Fibroblast of skin of right biceps (primary cell): ENCODE results near the gene CACHD1.

Experiments
- DNase-seq: peaks from one replicate; pipeline ENCODE4 v3.0.0-alpha.2; 2013

CACHD1 gene

DNA sequence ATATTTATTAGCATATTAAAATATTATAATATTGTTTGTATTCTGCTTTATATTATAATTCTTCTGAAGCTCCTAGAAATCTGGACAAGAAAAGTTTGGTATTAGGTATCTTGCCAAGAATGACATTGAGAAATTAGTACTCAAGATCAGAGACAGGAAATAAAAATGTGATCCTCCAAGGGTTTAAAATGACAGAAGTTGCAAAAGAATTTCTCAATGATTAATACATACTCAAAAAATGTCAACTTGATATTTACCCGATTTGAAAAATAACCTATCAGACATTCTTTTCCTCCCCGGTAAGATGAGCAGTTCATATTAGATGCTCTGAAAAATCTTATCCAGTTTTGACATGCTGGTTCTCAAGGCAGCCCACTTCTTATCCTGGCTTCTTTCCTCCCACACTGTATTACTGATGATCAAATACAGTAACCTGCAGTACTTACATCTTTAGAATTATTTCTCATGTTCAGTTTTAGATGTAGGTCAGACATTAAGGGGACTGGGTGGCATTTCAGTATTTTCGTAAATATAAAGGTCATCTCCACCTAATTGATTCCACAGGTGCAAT, 55.3 kb downstream of the CACHD1 start:
- DNase-seq = no peak

DNA sequence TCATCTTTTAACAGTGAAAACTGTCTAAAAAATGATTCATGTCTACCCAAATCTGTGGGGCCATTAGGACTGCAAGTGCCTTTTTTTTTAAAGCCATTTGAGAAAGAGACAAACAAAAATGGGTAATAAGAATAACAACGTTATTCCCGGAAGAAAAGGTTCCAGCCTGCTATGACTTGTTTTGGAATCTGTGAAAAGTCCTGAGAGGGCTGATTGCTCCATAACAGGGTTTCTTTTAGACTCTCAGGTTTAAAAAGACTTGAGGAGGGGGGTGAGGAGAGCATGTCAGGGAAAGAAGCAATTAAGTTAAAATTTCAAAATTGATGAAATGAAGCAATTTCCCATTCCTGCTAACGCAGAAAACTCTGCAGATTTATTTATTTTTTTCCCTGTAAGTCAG, 56.4 kb downstream of the CACHD1 start:
- DNase-seq = no peak

DNA sequence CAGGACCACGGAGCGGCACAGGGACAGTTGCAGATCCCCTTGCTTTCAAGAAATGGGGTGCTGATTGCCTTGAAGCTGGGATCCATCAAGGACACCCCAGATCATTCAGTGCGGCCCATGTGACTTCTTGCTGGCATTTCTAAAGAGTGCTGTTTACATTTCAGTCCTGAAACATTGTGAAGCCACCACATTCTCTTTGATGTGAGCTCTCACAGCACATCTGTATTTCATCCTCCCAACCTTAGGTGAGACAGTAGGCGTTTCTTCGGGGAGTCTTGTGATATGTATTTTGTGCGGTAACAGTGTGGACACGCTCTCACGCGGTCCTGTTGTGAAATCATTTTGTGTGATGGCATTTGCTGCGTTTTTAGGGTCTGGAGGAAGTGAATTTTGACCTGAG, 57.2 kb downstream of the CACHD1 start:
- no peak for DNase-seq

DNA sequence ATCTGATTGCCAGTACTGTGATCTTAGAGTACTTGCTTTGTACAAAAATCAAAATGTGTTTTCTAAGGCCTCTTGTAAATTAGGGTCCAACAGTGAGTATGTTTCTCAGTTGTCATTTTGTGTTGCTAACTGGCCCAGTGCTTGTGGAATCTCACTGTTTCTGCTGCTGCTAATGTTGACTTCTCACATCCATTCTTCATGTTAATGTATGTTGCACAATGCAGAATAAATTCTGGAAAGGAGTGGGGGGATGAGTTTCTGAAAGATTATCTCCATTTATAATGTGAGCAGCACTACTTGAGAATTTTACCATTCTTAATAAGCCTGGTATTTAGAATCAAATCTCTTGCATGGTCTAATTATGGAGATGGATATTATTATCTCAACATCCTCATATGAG, 57.9 kb downstream of the CACHD1 start:
- DNase-seq = no peak

DNA sequence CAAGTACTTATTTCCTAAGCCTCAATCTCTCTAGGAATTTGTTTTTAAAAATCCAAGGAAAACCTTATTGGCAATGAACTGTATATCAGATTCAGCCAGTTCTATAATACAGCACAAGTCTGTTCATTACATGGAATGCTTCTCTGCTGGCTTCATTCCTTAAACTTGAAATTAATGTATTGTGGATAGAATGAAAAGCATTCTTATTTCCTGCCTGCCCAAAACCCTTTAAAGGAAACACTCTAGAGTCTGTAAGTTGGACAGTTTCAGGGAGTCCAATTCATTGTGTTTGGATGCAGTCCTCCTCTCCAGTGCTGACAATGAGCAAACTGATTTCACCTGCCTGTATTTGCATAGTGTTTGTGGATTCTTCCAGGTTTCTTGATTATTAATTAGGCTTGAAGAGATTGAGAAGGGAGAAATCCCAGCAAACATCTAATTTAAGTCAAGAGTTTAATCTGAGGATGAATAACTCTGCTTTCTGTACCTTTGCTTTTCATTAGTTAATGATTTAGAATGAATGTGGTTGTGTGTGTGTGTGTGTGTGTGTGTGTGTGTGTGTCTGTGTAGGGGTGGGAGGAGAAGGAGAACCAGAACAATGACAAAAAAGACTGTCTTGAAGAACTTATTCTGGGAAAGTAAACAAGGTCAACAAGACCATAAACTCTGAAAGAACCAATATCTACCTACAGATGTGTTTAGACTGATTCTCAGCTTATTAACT, 61.2 kb downstream of the CACHD1 start:
- no peak for DNase-seq

DNA sequence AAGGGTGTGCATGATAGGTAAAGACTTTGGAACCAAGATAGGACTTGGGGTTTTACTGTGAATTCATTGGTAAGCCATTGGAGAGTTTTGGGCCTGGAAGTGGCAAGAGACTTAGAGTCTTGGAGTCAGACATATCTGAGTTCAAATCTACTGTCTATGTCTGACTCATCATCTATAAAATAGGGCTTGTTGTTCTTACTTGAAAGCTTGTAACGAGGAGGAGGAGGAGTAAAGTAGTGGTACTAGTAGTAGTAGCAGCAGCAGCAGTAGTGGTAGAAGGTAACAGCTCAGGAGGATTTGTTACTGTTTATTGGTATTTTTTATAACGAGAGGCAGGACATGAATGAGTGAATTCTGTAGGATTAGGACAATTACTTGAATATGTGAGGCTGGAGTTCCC, 62.7 kb downstream of the CACHD1 start:
- no peak for DNase-seq

DNA sequence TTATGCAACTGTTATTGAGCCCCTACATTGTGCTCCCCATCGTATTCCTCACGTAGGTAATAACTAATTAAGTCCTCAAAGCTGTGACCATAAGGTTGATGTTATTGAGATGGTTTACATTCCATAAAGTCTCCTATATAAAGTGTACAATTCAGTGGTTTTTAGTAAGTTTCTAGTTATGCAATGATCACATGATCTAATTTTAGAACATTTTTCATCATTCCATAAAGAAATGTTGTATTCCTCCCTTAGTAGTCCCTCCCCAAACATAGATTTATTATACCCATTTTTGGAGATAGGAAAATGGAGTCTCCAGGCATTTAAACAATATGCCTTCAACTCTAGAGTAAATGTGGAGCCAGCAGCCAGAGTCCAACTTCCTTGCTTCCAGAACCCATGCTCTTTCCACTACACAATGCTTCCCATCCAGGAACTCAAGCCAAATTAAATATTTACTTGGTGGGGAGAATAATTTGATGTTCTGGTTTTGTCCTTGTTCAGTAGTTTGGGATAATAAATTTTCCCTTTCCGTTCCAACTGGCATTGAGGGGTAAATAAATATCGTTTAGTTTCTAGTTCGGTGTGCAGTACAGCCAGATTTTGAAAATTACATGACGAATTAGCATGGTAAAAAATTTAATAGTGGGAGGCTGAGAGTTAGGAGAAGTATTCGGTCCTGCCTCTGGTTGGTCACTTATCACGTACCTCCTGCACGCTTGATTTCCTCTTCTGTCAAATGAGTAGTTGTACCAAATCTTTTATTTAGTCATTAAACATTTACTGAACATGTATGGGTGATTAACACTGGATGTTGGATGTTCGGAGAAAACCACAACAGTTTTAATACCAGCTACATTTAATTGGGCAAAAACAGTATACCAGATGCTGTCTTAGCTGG, 66.3 kb downstream of the CACHD1 start:
- DNase-seq = peak; percentile 65

DNA sequence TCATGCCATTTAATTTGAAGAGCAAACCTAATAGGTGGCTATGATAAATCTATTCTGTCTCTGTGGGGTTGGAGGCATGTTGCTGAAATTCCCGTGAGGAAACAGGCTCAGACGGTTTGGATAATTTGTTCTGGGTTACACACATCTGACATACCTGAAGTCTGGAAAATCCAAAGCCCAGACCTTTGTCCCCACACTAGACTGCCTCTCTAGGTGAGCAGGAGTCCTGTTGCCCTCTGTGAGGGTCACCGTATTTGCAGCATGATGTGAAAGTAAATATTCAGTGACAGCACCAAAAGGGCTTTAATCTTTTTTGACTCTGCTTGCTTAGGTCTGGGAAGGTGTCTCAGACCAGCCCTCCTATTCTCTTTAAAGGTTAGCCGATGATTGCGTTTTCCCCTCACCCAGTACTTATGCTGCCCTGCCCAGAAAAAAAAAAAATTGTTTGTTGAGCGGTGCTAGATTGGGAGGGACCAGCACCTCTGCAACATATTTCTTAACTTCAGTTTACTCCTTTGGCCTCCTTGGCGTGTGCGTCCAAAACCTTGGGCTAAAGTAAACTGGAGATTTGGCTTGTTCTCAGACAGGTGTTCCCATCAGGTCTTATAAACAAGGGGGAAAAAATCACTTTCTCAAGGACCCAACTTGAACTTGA, 67.0 kb downstream of the CACHD1 start:
- no peak for DNase-seq

DNA sequence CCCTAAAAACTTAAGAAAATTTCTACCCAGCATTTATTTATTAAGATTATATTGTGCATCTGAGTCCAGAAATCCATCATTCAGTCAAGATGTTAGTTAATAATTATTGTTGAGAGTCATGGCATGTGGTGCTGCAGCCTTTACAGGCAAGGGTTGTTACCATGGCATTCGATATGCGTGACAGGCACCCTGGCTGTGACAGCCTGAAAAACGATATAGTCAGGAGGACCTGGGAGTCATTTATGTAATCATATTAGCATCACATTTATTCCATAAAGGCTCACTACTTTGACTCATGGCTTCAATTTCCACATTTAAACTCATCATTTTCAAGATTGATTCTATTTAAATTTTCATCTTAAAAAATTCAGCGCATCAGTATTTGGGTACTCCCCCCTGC, 68.0 kb downstream of the CACHD1 start:
- no peak for DNase-seq

DNA sequence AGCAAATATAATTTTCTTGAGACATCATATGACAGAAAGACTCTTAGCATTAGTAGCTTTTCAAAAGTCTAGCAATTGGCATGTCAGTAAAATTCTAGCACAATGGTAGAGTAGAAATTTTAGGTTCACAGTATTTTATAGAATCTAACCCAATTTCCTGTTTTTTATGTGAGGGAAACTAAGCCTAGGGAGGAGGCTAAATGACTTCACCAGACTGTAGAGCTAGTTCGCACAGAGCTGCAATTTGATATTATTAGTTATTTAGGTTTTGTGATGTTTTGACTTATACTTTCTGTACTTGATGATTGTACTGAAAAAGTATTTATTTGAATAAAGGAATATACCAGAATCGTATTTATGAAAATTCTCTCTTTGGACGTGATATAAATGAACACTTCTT, 68.5 kb downstream of the CACHD1 start:
- DNase-seq = no peak

DNA sequence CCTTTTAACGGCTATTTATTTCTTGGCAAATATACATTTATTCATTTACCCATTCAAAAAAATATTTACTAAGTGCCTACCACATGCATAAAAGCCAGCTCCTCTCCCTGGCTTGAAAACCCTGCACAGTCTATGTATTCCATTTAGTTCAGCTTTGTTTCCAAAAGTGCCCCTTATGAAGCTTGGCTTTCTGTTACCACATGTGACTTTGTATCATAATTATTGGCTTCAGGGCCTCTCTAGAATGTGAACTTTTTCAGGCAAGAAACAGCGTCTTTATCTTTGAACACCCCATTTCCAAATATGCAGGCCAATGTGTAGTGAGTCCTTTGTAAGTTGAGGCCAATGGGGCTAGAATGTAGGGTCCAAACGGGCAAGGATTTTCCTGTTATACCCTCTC, 69.4 kb downstream of the CACHD1 start:
- DNase-seq = no peak

DNA sequence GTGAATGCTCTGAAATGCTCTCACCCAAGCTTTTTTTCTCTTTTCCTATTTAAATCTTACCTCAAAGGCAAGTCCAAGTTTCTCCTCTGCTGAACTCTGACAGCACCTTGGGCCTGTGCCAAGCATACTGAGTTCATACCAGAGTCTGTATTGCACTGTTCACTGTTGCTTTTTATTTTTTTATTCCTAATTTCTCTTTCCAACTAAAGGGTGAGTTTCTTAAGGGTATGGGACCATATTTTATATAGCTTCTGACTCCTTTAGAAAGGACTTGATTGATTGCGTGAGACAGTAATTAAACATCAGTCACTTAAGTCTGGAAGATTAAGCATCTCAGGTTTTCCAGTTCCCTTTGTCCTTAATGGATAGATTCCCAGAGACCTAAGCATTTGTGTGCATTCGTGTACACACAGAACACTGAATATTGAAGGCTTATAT, 69.9 kb downstream of the CACHD1 start:
- DNase-seq = peak; percentile 73

DNA sequence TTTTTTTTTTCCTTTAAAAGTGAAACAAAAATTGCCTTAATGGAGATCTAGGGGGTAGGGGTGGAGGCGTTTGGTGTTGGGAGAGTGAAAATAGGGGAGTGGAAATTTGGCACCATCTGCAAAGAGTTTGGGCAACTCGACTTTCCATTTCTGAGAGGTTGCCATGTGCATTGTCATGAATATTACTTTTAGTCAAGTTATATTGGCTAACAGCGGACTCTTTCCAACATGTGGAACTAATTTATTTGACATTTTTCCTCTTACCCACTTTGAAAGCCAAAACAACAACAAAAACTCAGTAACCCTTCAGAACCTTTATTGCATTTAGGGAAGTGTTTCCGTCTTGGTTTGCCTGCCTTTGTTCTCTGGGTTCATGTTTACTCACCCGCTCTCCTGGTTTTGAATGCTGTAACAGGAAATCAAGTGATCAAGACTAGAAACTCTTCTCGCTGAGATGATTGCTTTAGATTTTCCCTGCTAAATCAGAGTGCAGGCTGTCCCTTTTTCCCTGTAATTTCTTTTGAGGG, 70.4 kb downstream of the CACHD1 start:
- peak; percentile 56 for DNase-seq

DNA sequence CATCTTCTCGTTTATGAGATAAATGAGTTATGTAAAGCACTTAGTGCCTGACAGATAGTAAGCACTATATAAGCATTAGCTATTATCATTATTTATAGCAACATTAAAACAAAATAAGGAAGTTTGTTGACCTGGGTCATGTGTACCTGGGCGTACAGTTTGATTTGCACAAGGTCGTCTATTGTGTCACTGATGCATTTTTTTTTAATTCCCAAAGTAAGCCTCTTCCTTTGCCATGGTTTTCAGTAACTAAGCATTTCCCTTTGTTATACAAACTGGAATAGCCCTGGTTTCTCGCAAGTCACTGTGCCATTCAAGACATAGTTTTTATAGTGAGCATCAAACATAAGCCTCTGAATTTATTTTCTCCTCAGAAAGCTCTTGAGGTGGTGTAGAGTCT, 72.2 kb downstream of the CACHD1 start:
- no peak for DNase-seq

DNA sequence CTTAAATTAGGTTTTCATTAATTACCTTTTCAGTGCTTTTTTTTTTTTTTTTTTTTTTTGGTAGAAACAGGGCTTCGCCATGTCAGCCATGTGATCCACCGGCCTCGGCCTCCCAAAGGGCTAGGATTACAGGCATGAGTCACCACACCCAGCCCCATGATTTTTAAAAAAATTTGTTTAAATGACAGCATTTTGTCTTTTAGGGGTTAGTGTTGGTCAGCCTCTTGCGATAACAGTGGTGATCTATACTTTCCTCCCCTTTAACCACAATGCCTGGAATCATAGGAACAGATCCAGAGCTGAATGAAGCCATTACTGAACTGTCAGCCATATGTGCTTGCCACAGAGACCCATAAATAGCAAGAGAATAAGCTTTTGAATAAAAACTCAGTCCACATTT, 73.9 kb downstream of the CACHD1 start:
- peak; percentile 53 for DNase-seq

DNA sequence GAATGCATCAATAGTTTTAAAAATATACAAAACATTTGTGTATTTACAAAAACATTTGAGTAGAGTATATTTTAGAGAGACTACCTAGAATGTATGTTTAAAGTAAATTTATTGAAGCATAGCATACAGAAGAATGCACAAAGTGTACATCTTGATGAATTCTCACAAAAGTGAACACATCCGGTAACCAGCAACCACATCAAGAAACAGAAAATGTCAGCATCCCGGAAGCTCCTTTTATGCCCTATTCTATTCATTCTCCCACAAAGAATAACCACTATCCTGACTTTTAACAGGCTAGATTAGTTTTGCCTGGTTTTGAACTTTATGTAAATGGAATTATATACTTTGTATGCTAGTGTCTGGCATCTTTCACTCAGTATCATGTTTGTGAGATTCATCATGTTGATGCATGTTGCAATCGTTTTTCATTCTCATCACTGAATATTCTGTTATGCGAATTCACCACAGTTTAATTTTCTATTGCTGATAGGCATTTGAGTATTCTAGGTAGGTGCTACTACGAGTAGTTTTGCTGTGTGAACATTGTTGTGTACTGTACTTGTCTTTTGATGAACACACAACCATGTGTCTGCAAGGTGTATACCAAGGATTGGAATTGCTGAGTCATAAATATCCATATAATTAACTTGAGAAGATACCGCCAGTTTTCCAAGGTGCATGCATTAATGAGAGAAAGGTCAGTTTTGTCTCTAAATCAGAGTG, 75.4 kb downstream of the CACHD1 start:
- DNase-seq = no peak

DNA sequence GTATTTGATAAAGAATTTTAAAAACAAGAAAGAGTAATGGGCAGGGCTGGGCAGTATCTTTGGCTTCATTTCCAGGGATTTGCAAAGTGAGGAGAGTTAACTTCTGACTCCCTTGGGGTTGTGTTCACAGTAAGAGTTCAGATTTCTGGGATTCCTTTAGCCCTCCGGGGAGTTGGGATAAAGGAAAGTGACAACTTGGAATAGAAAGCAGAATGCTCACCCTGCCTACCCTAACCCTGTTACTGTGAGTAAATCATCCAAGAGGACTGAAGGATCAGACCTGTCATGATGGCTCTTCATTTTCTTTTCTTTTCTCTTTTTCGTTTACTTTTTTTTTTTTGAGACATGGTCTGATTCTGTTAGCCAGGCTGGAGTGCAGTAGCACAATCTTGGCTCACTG, 76.1 kb downstream of the CACHD1 start:
- DNase-seq = no peak

DNA sequence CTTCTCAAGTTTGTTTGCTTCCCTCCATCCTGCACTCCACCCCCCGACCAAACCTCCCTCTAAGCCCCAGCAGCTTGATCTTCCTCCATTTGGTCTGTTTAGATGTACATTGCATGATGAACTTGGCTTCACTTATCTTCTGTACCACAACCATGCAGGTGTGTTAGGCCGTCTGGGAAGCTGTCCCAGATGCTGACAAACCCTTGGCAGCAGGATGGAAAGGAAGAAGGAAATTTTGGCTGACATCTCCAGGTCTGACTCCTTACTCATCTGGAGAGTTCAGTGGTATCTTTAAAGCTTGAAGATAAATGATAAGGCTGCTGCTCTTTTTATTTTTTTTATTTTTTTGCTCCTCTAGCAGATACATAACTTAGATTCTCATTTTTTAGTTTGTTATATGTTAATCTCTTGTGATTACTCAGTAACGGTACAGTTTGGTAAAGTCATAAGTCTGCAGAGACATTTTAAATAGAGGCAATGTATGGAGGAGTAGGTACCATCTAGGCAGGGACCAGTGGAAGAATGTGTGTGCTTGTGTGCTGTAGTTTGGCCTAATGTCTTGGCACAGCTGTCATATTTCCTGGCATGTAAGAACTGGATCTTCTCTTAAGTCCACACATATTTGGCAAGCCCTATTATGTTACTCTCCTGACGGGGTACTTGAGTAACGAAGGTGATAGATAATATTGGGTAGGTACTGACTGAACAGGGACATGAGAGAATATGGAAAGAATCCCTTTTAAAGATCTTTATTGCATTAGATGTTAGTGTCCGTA, 79.7 kb downstream of the CACHD1 start:
- no peak for DNase-seq

DNA sequence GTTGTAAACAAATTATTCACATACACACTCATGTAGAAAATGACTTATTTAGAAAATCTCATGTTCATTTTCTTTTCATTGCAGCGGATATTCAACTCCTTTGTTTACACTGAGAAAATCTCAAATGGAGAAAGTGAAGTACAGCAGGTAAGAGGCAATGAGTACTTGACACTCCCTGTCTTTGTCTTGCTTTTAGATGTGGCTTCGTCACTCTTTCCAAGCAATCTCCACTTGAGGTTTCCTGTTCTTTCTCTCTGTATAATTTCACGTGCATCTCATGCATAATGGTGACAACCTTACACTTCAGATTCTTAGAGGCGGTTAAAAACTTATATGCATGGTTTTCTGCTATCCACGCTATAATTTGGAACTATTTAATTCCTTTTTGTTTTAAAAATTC, 80.6 kb downstream of the CACHD1 start:
- no peak for DNase-seq

DNA sequence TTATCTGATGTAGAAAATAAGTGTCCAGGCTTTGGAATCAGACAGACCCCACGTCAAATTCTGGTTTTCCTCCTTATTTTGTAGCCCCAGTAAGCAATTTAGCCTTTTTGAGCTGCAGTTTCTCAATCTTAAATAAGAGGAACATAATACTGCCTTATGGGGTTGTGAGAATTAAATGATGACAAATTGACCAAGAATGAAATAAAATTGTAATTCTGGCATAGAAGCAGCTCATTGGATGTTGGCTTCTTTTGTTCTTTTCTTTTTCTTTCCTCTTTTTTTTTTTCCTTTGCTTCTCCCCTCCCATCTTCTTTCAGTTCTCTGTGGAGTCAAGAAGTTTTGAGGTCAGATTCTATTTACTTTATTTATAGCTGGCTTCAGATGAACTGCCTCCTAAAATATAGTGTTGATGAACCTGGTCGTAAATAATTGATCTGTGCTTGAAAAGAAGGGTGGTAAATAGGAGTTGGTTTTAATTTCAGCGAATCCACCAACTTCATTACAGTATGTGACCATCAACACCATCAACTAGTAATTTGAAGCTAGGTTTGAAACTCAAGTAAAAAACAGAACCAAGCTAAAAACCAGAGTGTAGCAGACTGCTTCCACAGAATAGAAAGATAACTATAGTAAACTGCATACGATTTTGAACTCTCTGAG, 81.1 kb downstream of the CACHD1 start:
- DNase-seq = peak; percentile 34

DNA sequence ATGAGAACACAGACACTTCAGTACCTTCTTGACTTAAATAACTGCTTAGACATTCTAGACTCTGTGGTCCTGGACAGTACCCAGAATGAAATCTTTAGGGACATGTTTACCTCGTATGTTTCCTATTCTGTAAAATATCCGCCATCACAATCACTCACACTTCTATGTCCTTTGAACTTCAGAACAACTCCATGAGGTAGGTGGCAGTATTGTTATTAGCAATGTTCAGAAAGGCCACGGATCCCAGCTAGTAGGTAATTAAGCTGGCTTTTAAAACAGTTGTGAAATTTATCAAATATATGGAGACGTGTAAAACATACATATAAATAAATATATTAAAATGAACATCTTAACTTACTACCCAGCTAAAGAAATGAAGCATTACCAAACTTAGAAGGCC, 83.4 kb downstream of the CACHD1 start:
- no peak for DNase-seq
